HG03520 (cell line): ENCODE measurements around the gene UNKL.

Source experiments
- ATAC-seq: cut with Tn5 transposase; IDR thresholded peaks from one replicate; pipeline ENCODE4 v1.9.1; 2021; ENCODE audit warnings: mild to moderate bottlenecking, moderate library complexity; ENCODE audit not compliant: unreplicated experiment

UNKL gene

GRCh38 chr16:1378804-1379303 is 35.6 kb downstream of the UNKL start:
- ATAC-seq, result no peak

- ATAC-seq, result no peak
Measured at GRCh38 chr16:1378087-1378803, 36.3 kb downstream of the UNKL start.

GRCh38 chr16:1377406-1378010 is 37.0 kb downstream of the UNKL start:
- no peak for ATAC-seq

- no peak for ATAC-seq
Measured at GRCh38 chr16:1375741-1376410, 38.6 kb downstream of the UNKL start.

- no peak for ATAC-seq
Measured at GRCh38 chr16:1375298-1375640, 39.2 kb downstream of the UNKL start.

GRCh38 chr16:1374418-1375297 is 39.8 kb downstream of the UNKL start:
- ATAC-seq, result no peak

GRCh38 chr16:1372292-1372950 is 42.1 kb downstream of the UNKL start:
- ATAC-seq, result no peak

GRCh38 chr16:1371054-1371978 is 43.2 kb downstream of the UNKL start:
- ATAC-seq, result no peak

- ATAC-seq, result no peak
Measured at GRCh38 chr16:1367486-1368174, 46.9 kb downstream of the UNKL start.

- no peak for ATAC-seq
Measured at GRCh38 chr16:1366712-1367299, 47.7 kb downstream of the UNKL start.

GRCh38 chr16:1366060-1366711 is 48.3 kb downstream of the UNKL start:
- no peak for ATAC-seq

GRCh38 chr16:1364510-1364909 is 50.0 kb downstream of the UNKL start:
- ATAC-seq, result no peak

GRCh38 chr16:1363501-1364041 is 50.9 kb downstream of the UNKL start:
- no peak for ATAC-seq

GRCh38 chr16:1362807-1363206 is 51.7 kb downstream of the UNKL start:
- no peak for ATAC-seq

- no peak for ATAC-seq
Measured at GRCh38 chr16:1361685-1362360, 52.7 kb downstream of the UNKL start.

- no peak for ATAC-seq
Measured at GRCh38 chr16:1357906-1358566, 56.5 kb downstream of the UNKL start.
